Inflammatory macrophage (primary cell): ENCODE results near the gene RHOH.

Experiments used
- DNase-seq, 2 donors: peaks; one replicate each; pipeline ENCODE4 v3.0.0-alpha.2; 2020 to 2022

The RHOH gene

GRCh38 chr4:40205259-40206198 is 8.7 kb downstream of the RHOH start:
- peak; percentile 77 to 81 for DNase-seq

- DNase-seq, result peak in 1 of 2 donors; percentile 26
Observed at GRCh38 chr4:40206426-40206825, 9.6 kb downstream of the RHOH start.

- DNase-seq, result no peak
Observed at GRCh38 chr4:40209401-40209800, 12.6 kb downstream of the RHOH start.

- no peak for DNase-seq
Observed at GRCh38 chr4:40210776-40211175, 13.9 kb downstream of the RHOH start.

GRCh38 chr4:40211224-40212185 is 14.7 kb downstream of the RHOH start:
- no peak for DNase-seq

GRCh38 chr4:40212674-40213527 is 16.1 kb downstream of the RHOH start:
- no peak for DNase-seq

GRCh38 chr4:40214038-40214437 is 17.2 kb downstream of the RHOH start:
- no peak for DNase-seq

- no peak for DNase-seq
Observed at GRCh38 chr4:40214661-40215418, 18.0 kb downstream of the RHOH start.

- no peak for DNase-seq
Observed at GRCh38 chr4:40216622-40217366, 20.0 kb downstream of the RHOH start.

GRCh38 chr4:40221744-40222143 is 24.9 kb downstream of the RHOH start:
- DNase-seq, result no peak

- no peak for DNase-seq
Observed at GRCh38 chr4:40223343-40223742, 26.5 kb downstream of the RHOH start.

GRCh38 chr4:40224432-40224831 is 27.6 kb downstream of the RHOH start:
- no peak for DNase-seq

GRCh38 chr4:40225497-40225896 is 28.7 kb downstream of the RHOH start:
- DNase-seq, result no peak

GRCh38 chr4:40227284-40227683 is 30.5 kb downstream of the RHOH start:
- no peak for DNase-seq

- DNase-seq, result peak; percentile 26 to 27
Observed at GRCh38 chr4:40228497-40229365, 31.9 kb downstream of the RHOH start.

GRCh38 chr4:40231316-40231863 is 34.6 kb downstream of the RHOH start:
- no peak for DNase-seq

- peak; percentile 24 to 37 for DNase-seq
Observed at GRCh38 chr4:40232610-40233009, 35.8 kb downstream of the RHOH start.

- no peak for DNase-seq
Observed at GRCh38 chr4:40233227-40233626, 36.4 kb downstream of the RHOH start.

GRCh38 chr4:40234519-40235039 is 37.7 kb downstream of the RHOH start:
- DNase-seq, result no peak
